ENCODE measurements around the gene KRTAP12-2.
A peak's percentile ranks its signal among the peaks of the same experiment; 100 is the strongest.

KRTAP12-2 gene

GRCh38 chr21:44712203-44713028, 45.7 kb upstream of the KRTAP12-2 start:
- no peak for TF ChIP-seq KLF10 (tag by site-specific recombination; IDR thresholded peaks at IDR 0.05)
- peak; percentile 29; the same call in 1 of the 2 replicates for TF ChIP-seq GLIS1 (tag by site-specific recombination; IDR thresholded peaks at IDR 0.05)
- Histone ChIP-seq H3K4me3 (ENCODE audit: low read depth, low read length) (no peak overlapping the region), H3K4me1 (ENCODE audit: control insufficient read depth, insufficient read depth, low read length) (peaks cover 6% of the 10 kb centered on the region; the same call in 1 of the 2 replicates), H3K36me3 (ENCODE audit: control insufficient read depth in 2 of 2, insufficient read depth in 1 of 2, low read length in 2 of 2) (no peaks in the 10 kb centered on the region), H3K27ac (ENCODE audit: extremely low read depth, low read depth, low read length) (no peak overlapping the region), H3K9me3 (ENCODE audit: control insufficient read depth, insufficient read depth, low read depth, low read length) (no peaks in the 10 kb centered on the region)
- ChIA-PET CTCF (no interaction called here), POLR2A (interaction anchor here (0.6 kb wide), 1 partner anchor 8 kb away, joined by 3 read pairs; no protein-coding TSS in a partner anchor)

- no peak within 1 kb of the TSS for H3K27ac ChIP-seq (ENCODE audit: extremely low read depth, low read depth, low read length)
- POLR2A ChIA-PET: no interaction called here
- no peaks in the 10 kb centered on the region for H3K36me3 ChIP-seq (ENCODE audit: control insufficient read depth in 2 of 2, insufficient read depth in 1 of 2, low read length in 2 of 2)
- CTCF ChIA-PET: interaction anchor here (0.6 to 1.0 kb wide), 2 partner anchors 10 to 96 kb away, joined by 3 to 4 read pairs; no protein-coding TSS in a partner anchor
- no peak within 1 kb of the TSS for H3K4me3 ChIP-seq (ENCODE audit: low read depth, low read length)
- no peaks in the 10 kb centered on the region for H3K9me3 ChIP-seq (ENCODE audit: control insufficient read depth, insufficient read depth, low read depth, low read length)
- H3K4me1 ChIP-seq (ENCODE audit: control insufficient read depth, insufficient read depth, low read length): peaks cover 6% of the 10 kb centered on the region; the same call in 1 of the 2 replicates
- TF ChIP-seq ZNF184 (tag by site-specific recombination; IDR thresholded peaks at IDR 0.05) (no peak), ZNF221 (tag by site-specific recombination; IDR thresholded peaks at IDR 0.05; ENCODE audit: borderline replicate concordance) (no peak), ZNF660 (tag by site-specific recombination; IDR thresholded peaks at IDR 0.05) (no peak), KLF10 (tag by site-specific recombination; IDR thresholded peaks at IDR 0.05) (no peak), FEZF1 (tag by site-specific recombination; IDR thresholded peaks at IDR 0.05) (no peak), ZSCAN23 (tag by site-specific recombination; IDR thresholded peaks at IDR 0.05) (no peak), ZBTB8A (tag by site-specific recombination; IDR thresholded peaks at IDR 0.05) (no peak), ATF2 (tag by site-specific recombination; IDR thresholded peaks at IDR 0.05; ENCODE audit: low read depth) (no peak), ZNF549 (tag by site-specific recombination; IDR thresholded peaks at IDR 0.05) (no peak), CTCF (tag by site-specific recombination; IDR thresholded peaks at IDR 0.05) (no peak), YY2 (tag by site-specific recombination; IDR thresholded peaks at IDR 0.05) (no peak), ZNF23 (tag by site-specific recombination; IDR thresholded peaks at IDR 0.05; ENCODE audit: borderline replicate concordance) (no peak), ZNF488 (tag by site-specific recombination; IDR thresholded peaks at IDR 0.05) (no peak), ZNF416 (tag by site-specific recombination; IDR thresholded peaks at IDR 0.05) (no peak), ZEB2 (tag by site-specific recombination; IDR thresholded peaks at IDR 0.05) (no peak)
Observed at GRCh38 chr21:44711327-44712202, 44.8 kb upstream of the KRTAP12-2 start, which contains the start of gene TSPEAR. TSPEAR (minus strand) TSS chr21:44711572; CDS start chr21:44711514, 58 bp downstream.
